Lung (tissue), 12 donors: ENCODE measurements around the gene LMX1B. TPM values are rescaled to one million over a fixed set of nuclear protein-coding genes. Genes with fewer than 3 reads are reported as not detected.

Source experiments
- ATAC-seq: fragments of 200-7000 bp; cut with Tn5 transposase; one replicate; pipeline ENCODE4 v1.9.1; 2020; ENCODE audit warnings: moderate number of reproducible peaks; ENCODE audit not compliant: insufficient read depth, low FRiP score
- DNase-seq, 3 donors: peaks; one replicate each; pipeline ENCODE4 v3.0.0-alpha.2; 2013 to 2017
- H3K27ac ChIP-seq, 2 donors: one replicate each; pipeline ENCODE4 v1.5.1; 2013; ENCODE audit warnings: mild to moderate bottlenecking in 2 of 2, moderate library complexity in 2 of 2, control low read depth in 1 of 2, inconsistent platforms in 1 of 2, low read depth in 1 of 2, low read length in 1 of 2
- H3K27me3 ChIP-seq, 3 donors: one replicate each; pipeline ENCODE4 v1.5.1; 2013; ENCODE audit warnings: low read length in 2 of 3; ENCODE audit not compliant: control insufficient read depth in 3 of 3, insufficient read depth in 3 of 3
- H3K36me3 ChIP-seq, 4 donors: one replicate each; pipeline ENCODE4 v1.5.1; 2013; ENCODE audit warnings: low read length in 4 of 4, mild to moderate bottlenecking in 1 of 4, moderate library complexity in 1 of 4; ENCODE audit not compliant: control insufficient read depth in 4 of 4, insufficient read depth in 4 of 4
- H3K4me1 ChIP-seq, 5 donors: one replicate each; pipeline ENCODE4 v1.5.1; 2013; ENCODE audit warnings: low read length in 5 of 5, mild to moderate bottlenecking in 2 of 5, moderate library complexity in 1 of 5; ENCODE audit not compliant: control insufficient read depth in 5 of 5, insufficient read depth in 5 of 5
- H3K4me3 ChIP-seq: one replicate; pipeline ENCODE4 v1.5.1; 2013; ENCODE audit warnings: mild to moderate bottlenecking, control low read depth, moderate library complexity
- H3K9ac ChIP-seq, 2 donors: one replicate each; pipeline ENCODE4 v1.5.1; 2013; ENCODE audit warnings: low read length in 2 of 2, control low read depth in 1 of 2; ENCODE audit not compliant: insufficient read depth in 1 of 2
- H3K9me3 ChIP-seq, 4 donors: one replicate each; pipeline ENCODE4 v1.5.1; 2013; ENCODE audit warnings: low read length in 3 of 4, mild to moderate bottlenecking in 1 of 4, moderate library complexity in 1 of 4; ENCODE audit not compliant: control insufficient read depth in 4 of 4, insufficient read depth in 3 of 4
- CTCF ChIP-seq: IDR thresholded peaks from 2 replicates; pipeline ENCODE4 v1.5.1; 2012; ENCODE audit warnings: mild to moderate bottlenecking; ENCODE audit errors: control extremely low read depth, extremely low read depth
- WGBS, 2 donors: extraction: QIAGEN DNeasy Blood & Tissue Kit; methylation state at CpG; one replicate each; pipeline ENCODE4 v1.1.7; 2013; 5-methylcytosine and 5-hydroxymethylcytosine counted together
- polyA plus RNA-seq, 2 donors: library from polyadenylated mRNA; stranded (reverse); fragments of 200-250 nt; gene quantifications; one replicate each; pipeline ENCODE4 v1.2.1, GENCODE V29; 2013
- total RNA-seq, 2 donors: library from RNA; depleted of rRNA in 1 of 2; stranded (reverse); fragments of >200 nt in 1 of 2; gene quantifications; one replicate each; pipeline ENCODE4 v1.2.1, GENCODE V29; 2014 to 2021
- donor health status: control.
- donor health status: control.
- donor health status: Bipolar disorder and iron deficiency.
- donor health status: healthy.
- donor health status: DM: yes; HTN: yes; CAD: no.

Gene LMX1B
- total and polyA plus RNA-seq, 4 donors = under 0.01 to 0.77 (median 0.10) TPM

DNA sequence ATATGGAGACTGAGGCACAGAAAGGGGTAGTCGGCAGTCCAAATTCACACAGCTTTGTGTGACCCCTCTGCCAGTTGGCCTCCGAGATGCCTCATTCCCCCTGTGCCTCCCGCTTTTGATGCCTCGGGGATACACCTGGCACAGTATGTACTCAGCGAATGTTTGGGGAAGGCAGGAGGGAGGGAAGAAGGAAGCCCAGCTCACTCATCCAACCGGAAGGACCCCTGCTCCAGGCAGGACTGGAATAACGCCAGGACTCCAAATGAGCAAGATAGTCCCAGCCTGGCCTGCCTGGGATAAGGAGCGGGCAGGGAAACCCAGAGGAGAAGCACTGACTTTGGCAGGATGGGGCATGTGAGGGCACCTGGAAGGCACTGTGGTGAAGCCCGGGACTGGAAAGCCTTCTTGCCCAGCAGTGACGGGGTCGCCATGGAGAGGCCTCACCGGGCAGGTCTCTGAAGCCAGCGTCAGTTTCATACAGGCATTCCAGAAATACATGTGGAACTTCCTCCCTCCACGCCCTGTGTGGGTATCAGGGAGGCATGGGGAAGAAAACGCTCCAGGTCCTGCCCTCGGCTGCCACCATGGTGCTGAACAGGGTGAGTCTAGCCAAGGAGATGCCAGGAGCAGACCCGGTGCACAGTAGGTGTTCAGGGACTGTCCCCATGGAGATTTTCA is 20.3 kb downstream of the LMX1B start:
- H3K4me1 ChIP-seq = peaks cover 0 to 14% (median 0%) of the 10 kb centered on the region in 5 donors
- no peak overlapping the region for H3K27ac ChIP-seq
- H3K27me3 ChIP-seq = peaks cover 0 to 41% (median 33%) of the 10 kb centered on the region in 3 donors
- 61 to 69% methylated on average over 17 of the region's 17 CpGs for WGBS, 2 donors
- DNase-seq (no peak), ATAC-seq (no peak)
- no peaks in the 10 kb centered on the region for H3K9me3 ChIP-seq
- H3K4me3 ChIP-seq = no peak overlapping the region
- H3K9ac ChIP-seq = no peak overlapping the region
- no peak for TF ChIP-seq CTCF
- H3K36me3 ChIP-seq = no peaks in the 10 kb centered on the region

DNA sequence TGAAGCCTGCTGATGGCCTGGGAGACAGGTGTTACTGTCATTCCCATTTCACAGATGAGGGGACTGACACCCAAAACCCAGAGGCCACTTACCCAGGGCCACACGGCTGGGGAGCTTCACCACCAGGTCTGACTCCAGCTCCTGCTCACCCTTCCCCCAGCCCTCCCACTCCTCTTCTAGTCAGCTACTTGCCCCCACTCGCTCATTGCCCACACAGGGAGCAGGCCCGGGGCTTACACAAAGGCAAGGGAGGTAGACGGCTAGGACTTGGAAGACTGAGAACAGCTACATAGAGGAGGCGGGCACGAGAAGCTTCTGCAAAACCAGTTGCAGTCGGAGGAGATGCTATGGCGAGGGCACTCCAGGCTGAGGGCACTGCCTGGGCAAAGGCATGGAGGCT is 21.3 kb downstream of the LMX1B start:
- H3K4me3 ChIP-seq = no peak overlapping the region
- no peaks in the 10 kb centered on the region for H3K36me3 ChIP-seq
- TF ChIP-seq CTCF = no peak
- no peak overlapping the region for H3K9ac ChIP-seq
- peaks cover 0 to 18% (median 0%) of the 10 kb centered on the region in 5 donors for H3K4me1 ChIP-seq
- DNase-seq (no peak), ATAC-seq (no peak)
- H3K27ac ChIP-seq = no peak overlapping the region
- no peaks in the 10 kb centered on the region for H3K9me3 ChIP-seq
- WGBS, 2 donors = 85 to 88% methylated on average over 8 of the region's 8 CpGs
- peaks cover 0 to 42% (median 36%) of the 10 kb centered on the region in 3 donors for H3K27me3 ChIP-seq

DNA sequence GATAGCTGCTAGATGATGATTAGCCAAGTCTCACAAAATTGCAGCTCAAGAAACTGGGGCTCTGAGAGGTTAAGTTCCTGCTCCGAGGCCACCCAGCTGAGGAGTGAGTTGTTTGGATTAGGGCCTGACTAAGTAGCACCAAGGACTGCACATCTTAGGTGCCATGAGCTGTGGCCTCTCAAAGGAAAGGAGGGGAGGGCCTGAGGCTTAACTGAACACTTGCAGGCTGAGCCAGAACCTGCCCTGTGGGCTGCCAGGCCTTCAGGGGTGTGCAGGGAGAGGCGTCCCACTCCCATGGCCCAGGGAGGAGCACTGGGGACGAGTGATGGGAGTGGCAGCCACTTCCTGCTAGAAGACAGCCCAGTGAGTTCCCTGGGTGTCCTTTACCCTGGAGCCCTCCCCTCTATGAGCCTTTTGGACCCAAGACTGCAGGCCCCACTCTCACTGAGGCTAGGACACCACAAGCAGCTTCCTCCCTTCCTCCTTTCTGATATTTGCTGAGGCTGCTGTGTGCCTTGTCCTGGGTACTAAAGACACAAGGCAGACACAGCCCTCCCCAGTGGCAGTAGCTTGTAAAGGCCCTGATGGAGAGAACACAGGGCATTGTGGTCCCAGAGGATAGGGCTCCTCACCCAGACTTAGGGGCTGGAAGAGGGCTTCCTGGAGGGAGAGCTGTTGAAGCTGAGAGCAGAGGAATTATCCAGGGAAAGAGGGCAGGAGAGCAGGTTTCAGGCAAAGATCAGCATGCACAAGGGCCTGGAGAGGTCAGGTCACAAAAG is 22.1 kb downstream of the LMX1B start:
- TF ChIP-seq CTCF = no peak
- 58 to 63% methylated on average over 3 of the region's 3 CpGs for WGBS, 2 donors
- no peak overlapping the region for H3K4me3 ChIP-seq
- H3K9me3 ChIP-seq = no peaks in the 10 kb centered on the region
- peaks cover 0 to 42% (median 33%) of the 10 kb centered on the region in 3 donors for H3K27me3 ChIP-seq
- ATAC-seq = no peak
- H3K9ac ChIP-seq = no peak overlapping the region
- peaks cover 0 to 18% (median 0%) of the 10 kb centered on the region in 5 donors for H3K4me1 ChIP-seq
- no peaks in the 10 kb centered on the region for H3K36me3 ChIP-seq
- no peak for DNase-seq
- H3K27ac ChIP-seq = no peak overlapping the region
